Left hindlimb (tissue), 1 donor: ENCODE data around the gene GNG13.

Source experiments
- DNase-seq: peaks from one replicate; pipeline ENCODE4 v3.0.0-alpha.2; 2018

The GNG13 gene

GRCh38 chr16:813204-813915 lies 12.8 kb upstream of the GNG13 start:
- no peak for DNase-seq

GRCh38 chr16:808085-808386 lies 7.5 kb upstream of the GNG13 start:
- no peak for DNase-seq

GRCh38 chr16:807347-808084 lies 7.0 kb upstream of the GNG13 start:
- DNase-seq: peak; percentile 94

- no peak for DNase-seq
Observed at GRCh38 chr16:805474-805873, 4.9 kb upstream of the GNG13 start.

GRCh38 chr16:804193-805048 lies 3.9 kb upstream of the GNG13 start:
- no peak for DNase-seq

GRCh38 chr16:803754-804080 lies 3.2 kb upstream of the GNG13 start:
- DNase-seq: no peak

GRCh38 chr16:802914-803753 lies 2.6 kb upstream of the GNG13 start:
- no peak for DNase-seq

- no peak for DNase-seq
Observed at GRCh38 chr16:802461-802860, 1.9 kb upstream of the GNG13 start.

GRCh38 chr16:801584-802363 lies 1.2 kb upstream of the GNG13 start:
- DNase-seq: no peak

- DNase-seq: no peak
Observed at GRCh38 chr16:800834-801511, 439 bp upstream of the GNG13 start.

- DNase-seq: no peak
Observed at GRCh38 chr16:799111-799947, 1.2 kb downstream of the GNG13 start.

- no peak for DNase-seq
Observed at GRCh38 chr16:798666-799065, 1.9 kb downstream of the GNG13 start.

GRCh38 chr16:797686-798085 lies 2.8 kb downstream of the GNG13 start:
- no peak for DNase-seq

GRCh38 chr16:797120-797420 lies 3.5 kb downstream of the GNG13 start:
- no peak for DNase-seq

GRCh38 chr16:796296-797119 lies 4.0 kb downstream of the GNG13 start:
- no peak for DNase-seq

- DNase-seq: no peak
Observed at GRCh38 chr16:795580-796229, 4.8 kb downstream of the GNG13 start.

GRCh38 chr16:794853-795466 lies 5.6 kb downstream of the GNG13 start:
- DNase-seq: no peak

GRCh38 chr16:794091-794822 lies 6.3 kb downstream of the GNG13 start:
- DNase-seq: no peak
